ENCODE measurements around the gene ABCG4. TPM values are rescaled to one million over a fixed set of nuclear protein-coding genes. Genes with fewer than 3 reads are reported as not detected.

The ABCG4 gene
- polyA plus RNA-seq, 1 donor from 2014 or later: 1.5 TPM

- Histone ChIP-seq H3K4me2 (ENCODE audit: low read length) (no peak overlapping the region), H3K27ac (ENCODE audit: low read length) (no peak overlapping the region), H3K9ac (ENCODE audit: low read length) (no peak overlapping the region), H3K9me3 (ENCODE audit: low read length) (no peaks in the 10 kb centered on the region), H3F3A (ENCODE audit: insufficient read depth, low read length, poor library complexity, severe bottlenecking) (no peaks in the 10 kb centered on the region), H3K27me3 (ENCODE audit: insufficient read depth, low read depth, low read length) (no peaks in the 10 kb centered on the region), H4K20me1 (ENCODE audit: insufficient read depth) (no peaks in the 10 kb centered on the region), H3K4me3 (ENCODE audit: low read length) (no peak overlapping the region), H3K9me2 (ENCODE audit: insufficient read depth, low read length) (no peaks in the 10 kb centered on the region), H2AFZ (ENCODE audit: low read depth, low read length) (no peak overlapping the region), H3K79me2 (replicated peaks; ENCODE audit: insufficient read depth, low read length) (no peaks in the 10 kb centered on the region), H3K36me3 (ENCODE audit: insufficient read depth, low read length) (no peaks in the 10 kb centered on the region)
- TF ChIP-seq RAD21 (conservative IDR thresholded peaks at IDR 0.05): no peak
- no peak for TF ChIP-seq SMC3 (conservative IDR thresholded peaks at IDR 0.05; ENCODE audit: poor library complexity)
- no peak for TF ChIP-seq POLR2AphosphoS5 (IDR thresholded peaks at IDR 0.05)
- no peak for TF ChIP-seq TAF1 (IDR thresholded peaks at IDR 0.05; ENCODE audit: low read depth)
- no peak for TF ChIP-seq EZH2 (IDR thresholded peaks at IDR 0.05; ENCODE audit: borderline replicate concordance, insufficient read depth, low read length, poor library complexity, severe bottlenecking)
- TF ChIP-seq, protein P1, sequence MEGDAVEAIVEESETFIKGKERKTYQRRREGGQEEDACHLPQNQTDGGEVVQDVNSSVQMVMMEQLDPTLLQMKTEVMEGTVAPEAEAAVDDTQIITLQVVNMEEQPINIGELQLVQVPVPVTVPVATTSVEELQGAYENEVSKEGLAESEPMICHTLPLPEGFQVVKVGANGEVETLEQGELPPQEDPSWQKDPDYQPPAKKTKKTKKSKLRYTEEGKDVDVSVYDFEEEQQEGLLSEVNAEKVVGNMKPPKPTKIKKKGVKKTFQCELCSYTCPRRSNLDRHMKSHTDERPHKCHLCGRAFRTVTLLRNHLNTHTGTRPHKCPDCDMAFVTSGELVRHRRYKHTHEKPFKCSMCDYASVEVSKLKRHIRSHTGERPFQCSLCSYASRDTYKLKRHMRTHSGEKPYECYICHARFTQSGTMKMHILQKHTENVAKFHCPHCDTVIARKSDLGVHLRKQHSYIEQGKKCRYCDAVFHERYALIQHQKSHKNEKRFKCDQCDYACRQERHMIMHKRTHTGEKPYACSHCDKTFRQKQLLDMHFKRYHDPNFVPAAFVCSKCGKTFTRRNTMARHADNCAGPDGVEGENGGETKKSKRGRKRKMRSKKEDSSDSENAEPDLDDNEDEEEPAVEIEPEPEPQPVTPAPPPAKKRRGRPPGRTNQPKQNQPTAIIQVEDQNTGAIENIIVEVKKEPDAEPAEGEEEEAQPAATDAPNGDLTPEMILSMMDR (IDR thresholded peaks at IDR 0.05; ENCODE audit: poor library complexity, severe bottlenecking): no peak
- no peak for TF ChIP-seq MXI1 (conservative IDR thresholded peaks at IDR 0.05; ENCODE audit: poor library complexity, severe bottlenecking)
- TF ChIP-seq EP300 (conservative IDR thresholded peaks at IDR 0.05; ENCODE audit: poor library complexity, severe bottlenecking): no peak
- TF ChIP-seq, protein P2, sequence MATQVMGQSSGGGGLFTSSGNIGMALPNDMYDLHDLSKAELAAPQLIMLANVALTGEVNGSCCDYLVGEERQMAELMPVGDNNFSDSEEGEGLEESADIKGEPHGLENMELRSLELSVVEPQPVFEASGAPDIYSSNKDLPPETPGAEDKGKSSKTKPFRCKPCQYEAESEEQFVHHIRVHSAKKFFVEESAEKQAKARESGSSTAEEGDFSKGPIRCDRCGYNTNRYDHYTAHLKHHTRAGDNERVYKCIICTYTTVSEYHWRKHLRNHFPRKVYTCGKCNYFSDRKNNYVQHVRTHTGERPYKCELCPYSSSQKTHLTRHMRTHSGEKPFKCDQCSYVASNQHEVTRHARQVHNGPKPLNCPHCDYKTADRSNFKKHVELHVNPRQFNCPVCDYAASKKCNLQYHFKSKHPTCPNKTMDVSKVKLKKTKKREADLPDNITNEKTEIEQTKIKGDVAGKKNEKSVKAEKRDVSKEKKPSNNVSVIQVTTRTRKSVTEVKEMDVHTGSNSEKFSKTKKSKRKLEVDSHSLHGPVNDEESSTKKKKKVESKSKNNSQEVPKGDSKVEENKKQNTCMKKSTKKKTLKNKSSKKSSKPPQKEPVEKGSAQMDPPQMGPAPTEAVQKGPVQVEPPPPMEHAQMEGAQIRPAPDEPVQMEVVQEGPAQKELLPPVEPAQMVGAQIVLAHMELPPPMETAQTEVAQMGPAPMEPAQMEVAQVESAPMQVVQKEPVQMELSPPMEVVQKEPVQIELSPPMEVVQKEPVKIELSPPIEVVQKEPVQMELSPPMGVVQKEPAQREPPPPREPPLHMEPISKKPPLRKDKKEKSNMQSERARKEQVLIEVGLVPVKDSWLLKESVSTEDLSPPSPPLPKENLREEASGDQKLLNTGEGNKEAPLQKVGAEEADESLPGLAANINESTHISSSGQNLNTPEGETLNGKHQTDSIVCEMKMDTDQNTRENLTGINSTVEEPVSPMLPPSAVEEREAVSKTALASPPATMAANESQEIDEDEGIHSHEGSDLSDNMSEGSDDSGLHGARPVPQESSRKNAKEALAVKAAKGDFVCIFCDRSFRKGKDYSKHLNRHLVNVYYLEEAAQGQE (IDR thresholded peaks at IDR 0.05; ENCODE audit: borderline replicate concordance): no peak
Measured at GRCh38 chr11:119178166-119178680, 29.4 kb downstream of the ABCG4 start.

GRCh38 chr11:119179342-119179741 is 30.5 kb downstream of the ABCG4 start:
- H4K20me1 ChIP-seq (ENCODE audit: insufficient read depth): no peaks in the 10 kb centered on the region
- no peaks in the 10 kb centered on the region for H3K79me2 ChIP-seq (replicated peaks; ENCODE audit: insufficient read depth, low read length)
- H3K9ac ChIP-seq (ENCODE audit: low read length): no peak overlapping the region
- H3K27ac ChIP-seq (ENCODE audit: low read length): no peak overlapping the region
- H3K27me3 ChIP-seq (ENCODE audit: insufficient read depth, low read depth, low read length): no peaks in the 10 kb centered on the region
- H3K36me3 ChIP-seq (ENCODE audit: insufficient read depth, low read length): no peaks in the 10 kb centered on the region
- H3K4me3 ChIP-seq (ENCODE audit: low read length): no peak overlapping the region
- H3F3A ChIP-seq (ENCODE audit: insufficient read depth, low read length, poor library complexity, severe bottlenecking): no peaks in the 10 kb centered on the region
- H3K4me2 ChIP-seq (ENCODE audit: low read length): no peak overlapping the region
- H2AFZ ChIP-seq (ENCODE audit: low read depth, low read length): no peak overlapping the region
- TF ChIP-seq, protein P1 (IDR thresholded peaks at IDR 0.05; ENCODE audit: poor library complexity, severe bottlenecking): no peak
- TF ChIP-seq EZH2 (IDR thresholded peaks at IDR 0.05; ENCODE audit: borderline replicate concordance, insufficient read depth, low read length, poor library complexity, severe bottlenecking) (no peak), RAD21 (conservative IDR thresholded peaks at IDR 0.05) (no peak), SMC3 (conservative IDR thresholded peaks at IDR 0.05; ENCODE audit: poor library complexity) (no peak), POLR2AphosphoS5 (IDR thresholded peaks at IDR 0.05) (no peak), EP300 (conservative IDR thresholded peaks at IDR 0.05; ENCODE audit: poor library complexity, severe bottlenecking) (no peak), TAF1 (IDR thresholded peaks at IDR 0.05; ENCODE audit: low read depth) (no peak), MXI1 (conservative IDR thresholded peaks at IDR 0.05; ENCODE audit: poor library complexity, severe bottlenecking) (no peak)
- TF ChIP-seq, protein P2 (IDR thresholded peaks at IDR 0.05; ENCODE audit: borderline replicate concordance): no peak
- no peaks in the 10 kb centered on the region for H3K9me2 ChIP-seq (ENCODE audit: insufficient read depth, low read length)
- no peaks in the 10 kb centered on the region for H3K9me3 ChIP-seq (ENCODE audit: low read length)

Measured in neural cell (in vitro differentiated cells).